Middle frontal gyrus (tissue), 1 donor: ENCODE data around the gene SPOPL.
"Not testable (repeated sequence)": the region's sequence is repeated elsewhere in the genome, so short reads cannot be mapped to it uniquely, and the experiment has no call there.

Experiments used
- DNase-seq: peaks from one replicate; pipeline ENCODE4 v3.0.0-alpha.2; 2015; ENCODE audit warnings: low spot score; ENCODE audit errors: extremely low spot score

Gene SPOPL

DNA sequence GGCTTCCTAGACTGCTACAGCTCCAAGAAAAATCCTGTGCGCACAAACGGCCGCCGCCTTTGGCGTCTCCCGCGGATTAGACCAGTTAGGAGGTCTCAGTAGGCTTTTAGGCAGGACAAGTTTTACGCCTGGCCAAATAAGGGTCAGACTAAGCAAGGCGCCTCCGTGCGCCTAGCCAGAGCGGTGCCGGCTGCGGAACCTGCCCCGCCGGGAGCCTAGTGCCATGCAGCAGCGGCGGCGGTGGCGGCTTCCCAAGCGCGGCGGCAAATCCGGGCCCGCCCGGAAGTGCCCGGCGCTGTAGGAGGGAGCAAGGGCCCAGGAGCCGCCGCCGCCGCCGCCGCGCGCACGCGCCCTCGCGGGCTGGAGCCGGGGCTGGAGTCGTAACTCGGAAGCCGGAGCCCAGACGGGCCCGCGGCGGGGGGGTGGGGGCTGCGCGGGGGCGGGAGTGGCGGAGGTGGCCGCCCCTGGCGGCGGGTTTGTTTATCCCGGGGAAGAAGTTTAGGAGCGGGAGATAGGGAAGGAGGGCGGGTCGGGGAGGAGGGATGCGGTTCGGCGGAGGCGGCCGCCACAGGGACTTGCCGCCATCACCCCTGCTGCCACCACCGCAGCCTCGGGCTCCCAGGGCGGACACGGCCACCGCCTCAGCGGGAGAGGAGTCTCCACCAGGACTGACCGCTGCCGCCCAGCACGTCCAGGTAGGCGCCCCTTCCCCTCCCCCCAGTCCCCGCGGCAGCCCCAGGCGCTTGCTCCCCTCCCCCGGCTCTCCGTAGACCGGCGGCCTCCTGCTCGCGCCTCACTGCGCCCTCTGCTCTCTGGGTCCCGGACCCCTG, at the start of gene SPOPL:
Gene SPOPL, plus strand, starts transcription at position 346 of the 830 bp plus-strand sequence. CDS start 48,447 bp downstream, outside the sequence.
- peak; percentile 85 for DNase-seq

DNA sequence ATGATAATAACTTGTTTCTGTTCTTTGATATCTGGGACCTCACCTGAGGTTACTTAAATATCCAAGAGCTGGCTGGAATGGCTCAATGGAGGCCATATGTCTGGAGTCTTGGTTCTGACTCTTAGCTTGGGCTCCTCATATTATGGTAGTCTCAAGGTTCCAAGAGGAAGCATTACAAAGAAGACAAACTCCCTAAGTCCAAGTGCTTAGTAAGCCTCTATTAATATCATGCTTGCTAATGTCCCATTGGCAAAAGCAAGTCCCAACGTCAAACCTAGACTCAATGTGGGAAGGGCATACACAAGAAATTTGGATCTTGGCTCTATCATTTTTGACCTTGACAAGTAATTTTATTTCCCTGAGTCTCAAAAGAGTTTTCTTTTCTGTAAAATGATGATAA, 49.2 kb upstream of the SPOPL start:
- DNase-seq, result no peak

DNA sequence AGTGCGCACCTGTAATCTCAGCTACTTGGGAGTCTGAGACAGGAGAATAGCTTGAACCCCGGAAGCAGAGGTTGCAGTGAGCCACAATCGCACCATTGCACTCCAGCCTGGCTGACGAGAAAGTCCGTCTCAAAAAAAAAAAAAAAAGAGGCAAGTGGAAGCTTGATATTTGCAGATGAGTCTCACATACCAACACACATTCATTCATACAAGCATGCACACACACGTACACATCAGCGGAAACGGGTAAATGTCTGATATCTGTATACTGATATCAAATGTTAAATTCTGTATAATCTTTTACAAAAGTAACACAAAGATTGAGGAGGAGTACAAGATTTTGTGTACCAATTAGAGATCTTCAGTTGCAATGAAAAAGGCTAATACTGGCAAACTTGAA, 47.8 kb upstream of the SPOPL start:
- DNase-seq, result no peak

DNA sequence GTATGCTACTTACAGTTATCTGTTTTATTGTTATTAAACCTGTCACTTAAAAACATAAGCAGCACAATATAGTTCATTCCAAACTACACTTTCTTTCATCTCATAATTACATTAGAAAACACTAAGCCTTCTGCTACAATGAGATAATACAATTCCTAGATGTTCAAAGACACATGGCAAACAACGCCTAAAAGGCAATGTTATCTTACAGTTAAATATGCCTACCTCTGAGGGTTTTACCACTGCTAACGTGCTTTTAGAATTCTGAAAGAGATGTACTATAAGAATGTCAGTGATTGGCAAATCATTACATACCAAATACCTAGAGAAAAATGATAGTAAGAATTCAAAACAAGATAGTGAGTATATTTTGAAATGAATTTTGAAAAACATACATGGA, 46.8 kb upstream of the SPOPL start:
- no peak for DNase-seq

DNA sequence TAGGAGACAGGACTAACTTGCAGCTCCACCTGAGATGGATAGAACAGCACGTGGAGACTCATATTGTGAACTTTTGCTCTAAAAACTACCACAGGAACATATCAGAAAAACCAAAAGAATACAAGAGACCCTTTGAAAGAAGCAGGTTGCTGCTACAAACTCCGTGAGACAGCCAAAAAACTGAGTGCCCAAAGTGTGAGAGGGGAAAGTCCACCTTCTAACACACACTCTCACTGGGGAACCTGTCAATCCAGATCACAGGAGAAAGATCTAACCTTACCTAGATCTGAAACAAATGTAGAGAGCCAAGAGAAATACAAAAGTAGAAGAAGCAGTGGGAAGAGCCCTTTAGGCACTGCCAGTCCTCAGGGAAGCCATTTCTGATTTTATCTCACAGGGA, 46.3 kb upstream of the SPOPL start:
- no peak for DNase-seq

DNA sequence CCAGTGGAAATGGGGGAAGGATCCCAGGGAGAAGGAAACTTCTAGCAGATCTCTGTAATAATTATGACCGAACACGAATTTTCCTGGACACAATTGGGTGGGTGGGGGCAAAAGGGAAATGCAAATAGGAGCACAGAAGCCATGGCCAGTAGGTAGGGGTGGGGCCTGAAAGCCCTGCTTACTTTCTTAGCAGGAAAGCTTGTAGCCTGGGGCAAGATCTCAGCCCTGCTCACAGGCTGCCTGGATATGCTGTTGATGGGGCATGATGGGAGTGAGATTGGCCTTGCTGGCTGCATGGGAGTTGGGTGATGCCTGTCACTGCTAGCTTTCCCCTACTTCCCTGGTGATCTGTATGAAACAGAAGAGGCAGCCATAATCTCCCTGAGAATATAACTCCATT, 45.9 kb upstream of the SPOPL start:
- DNase-seq, result no peak

DNA sequence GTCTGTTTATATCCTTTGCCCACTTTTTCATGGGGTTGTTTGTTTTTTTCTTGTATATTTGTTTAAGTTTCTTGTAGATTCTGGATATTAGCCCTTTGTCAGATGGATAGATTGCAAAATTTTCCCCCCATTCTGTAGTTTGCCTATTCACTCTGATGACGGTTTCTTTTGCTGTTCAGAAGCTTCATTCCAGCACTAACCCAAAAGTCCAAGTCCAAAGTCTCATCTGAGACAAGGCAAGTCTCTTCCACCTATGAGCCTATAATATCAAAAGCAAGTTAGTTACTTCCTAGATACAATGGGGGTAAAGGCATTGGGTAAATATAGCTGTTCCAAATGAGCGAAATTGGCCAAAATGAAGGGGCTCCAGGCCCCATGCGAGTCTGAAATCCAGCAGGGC, 38.9 kb upstream of the SPOPL start:
- not testable (repeated sequence) for DNase-seq

DNA sequence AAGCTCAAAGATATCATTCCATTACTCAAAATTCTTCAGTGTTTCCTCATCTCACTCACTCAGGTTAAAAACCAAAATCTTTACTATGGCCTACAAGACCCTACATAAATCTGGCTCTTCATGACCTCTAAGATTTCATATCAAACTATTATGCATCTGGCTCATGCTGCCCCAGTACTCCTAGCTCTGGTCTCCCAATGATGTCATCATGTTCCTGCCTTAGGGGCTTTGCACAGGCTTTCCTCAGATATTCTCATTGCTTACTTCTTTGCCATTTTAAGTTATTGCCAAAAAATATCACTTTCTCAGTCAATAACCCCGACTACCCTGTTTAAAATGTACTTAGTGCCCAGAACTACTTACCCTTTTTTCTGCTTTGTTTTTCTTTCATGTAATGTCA, 33.0 kb upstream of the SPOPL start:
- no peak for DNase-seq

DNA sequence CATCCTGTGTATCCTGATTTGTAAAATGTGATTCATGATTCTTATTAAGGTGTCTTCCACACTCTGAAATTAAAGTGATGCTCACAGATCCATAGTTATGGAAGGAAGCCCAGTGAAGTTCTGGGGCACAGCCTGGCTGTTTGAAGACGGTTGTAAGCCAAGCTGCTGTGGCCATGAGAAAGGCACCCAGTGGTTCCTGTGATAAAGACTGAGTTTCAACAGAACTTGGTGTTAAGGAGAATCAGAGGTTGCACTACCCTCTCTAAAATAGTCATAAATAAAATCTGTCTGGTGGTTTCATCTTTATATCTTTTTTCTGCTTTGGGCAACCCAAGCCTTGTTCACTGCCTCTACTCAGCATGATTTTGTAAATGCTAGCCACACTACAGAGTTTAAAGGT, 32.2 kb upstream of the SPOPL start:
- DNase-seq, result no peak

DNA sequence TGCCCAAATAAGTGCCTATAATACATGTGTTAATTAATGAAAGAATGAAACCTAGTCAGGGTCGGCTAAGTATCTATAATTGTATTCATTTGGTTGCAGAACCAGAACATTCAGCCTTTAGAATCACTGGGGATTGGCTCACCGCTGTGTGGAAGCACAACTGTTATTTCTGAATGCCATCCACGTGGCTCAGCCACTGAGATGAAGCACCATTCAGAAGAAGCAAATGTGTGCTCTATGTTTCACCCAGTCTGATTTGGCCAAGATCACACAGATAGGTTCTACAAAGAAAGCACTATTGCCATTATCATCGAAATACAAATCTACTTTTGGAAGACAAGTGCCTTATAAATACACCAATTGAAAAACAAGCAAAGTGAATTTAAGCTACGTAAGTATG, 30.6 kb upstream of the SPOPL start:
- no peak for DNase-seq

DNA sequence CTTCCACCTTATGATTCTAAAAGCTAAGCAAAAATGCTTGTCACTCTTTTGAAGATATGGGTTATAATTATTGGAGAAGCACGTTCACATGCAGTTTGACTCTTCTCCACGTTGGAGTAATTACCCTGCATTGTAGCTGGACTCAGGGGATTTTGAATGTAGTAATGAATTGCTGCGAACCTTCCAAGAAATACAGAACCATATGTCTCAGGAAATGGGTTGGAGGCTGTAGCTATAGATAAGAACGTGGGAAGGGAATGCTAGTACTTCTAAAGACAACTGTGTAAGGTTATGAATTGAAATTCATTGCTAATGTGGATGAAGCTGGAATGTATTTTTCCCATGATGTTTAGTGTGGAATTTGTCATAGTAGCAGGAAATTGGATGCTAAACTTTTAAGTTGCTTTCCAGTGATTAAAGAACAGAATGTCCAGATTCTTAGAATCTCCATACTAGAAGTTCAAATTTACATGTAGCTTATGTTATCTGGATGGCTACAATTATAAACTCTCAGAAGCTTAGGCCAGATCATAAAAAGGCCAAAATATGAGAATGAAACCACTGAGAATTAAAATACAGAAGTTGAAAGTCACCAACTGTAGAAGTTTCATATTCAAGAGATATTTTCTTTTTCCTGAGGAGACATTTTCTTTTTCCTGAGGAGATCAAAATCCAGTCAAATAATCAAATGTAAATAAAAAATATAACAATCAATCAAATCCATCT, 27.3 kb upstream of the SPOPL start:
- DNase-seq, result no peak

DNA sequence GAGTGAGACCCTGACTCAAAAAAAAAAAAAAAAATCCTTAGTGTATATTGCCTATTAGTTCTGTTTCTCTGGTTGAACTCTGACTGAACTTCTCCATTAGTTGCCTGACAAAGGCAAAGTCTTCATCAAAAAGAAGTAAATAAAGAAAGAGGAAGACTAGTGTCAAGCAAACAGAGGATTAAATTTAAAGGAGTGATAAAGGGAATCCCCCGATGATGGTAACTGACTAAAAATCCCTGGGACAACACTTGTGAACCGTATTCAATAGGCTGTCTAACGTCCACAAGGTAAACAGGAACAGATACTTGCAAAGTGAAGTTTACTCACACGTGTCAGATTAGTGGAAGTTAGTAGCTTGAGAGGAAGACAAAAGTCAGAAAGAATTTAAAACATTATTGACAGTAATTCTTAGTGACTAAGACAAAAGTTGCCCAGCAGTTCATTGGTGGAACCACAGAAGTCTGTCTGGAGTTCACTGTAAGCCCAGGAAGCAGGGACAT, 26.2 kb upstream of the SPOPL start:
- DNase-seq, result no peak

DNA sequence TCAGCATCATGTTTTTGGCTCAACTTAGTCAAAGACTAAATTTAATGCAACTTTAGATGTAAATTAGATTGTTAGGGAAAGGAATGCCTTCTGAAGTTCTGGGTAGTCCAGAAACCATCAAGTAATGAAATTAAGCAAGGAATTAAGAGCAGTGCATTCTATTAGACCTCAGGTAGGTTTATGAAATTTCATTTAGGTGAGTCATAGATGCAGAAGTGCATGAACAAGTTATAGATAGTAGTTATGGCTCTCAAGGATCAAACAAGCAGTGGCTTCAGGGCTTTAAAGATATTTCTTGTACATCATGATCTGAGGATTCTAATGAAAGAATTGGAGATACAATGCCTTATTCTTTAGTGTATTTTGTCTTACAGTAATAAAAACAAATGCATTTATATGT, 25.4 kb upstream of the SPOPL start:
- DNase-seq, result no peak

DNA sequence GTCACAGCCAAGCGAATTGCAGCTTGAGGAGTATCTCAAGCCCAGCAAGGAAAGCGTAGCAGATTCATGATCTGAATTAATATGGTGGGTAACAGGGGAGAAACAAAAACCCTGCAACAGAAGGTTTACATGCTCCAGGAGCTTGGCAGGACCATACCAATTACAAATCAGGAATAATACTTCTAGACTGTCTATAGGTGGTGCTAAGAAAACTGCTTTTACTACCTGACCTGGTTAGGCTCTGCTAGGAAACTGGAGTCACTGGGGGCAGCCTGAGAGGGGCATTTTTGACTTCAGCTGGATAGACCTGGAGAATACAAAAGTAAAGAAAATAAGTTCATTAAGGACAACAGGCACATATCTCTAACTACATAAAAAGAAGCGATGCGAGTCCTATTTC, 24.6 kb upstream of the SPOPL start:
- DNase-seq, result no peak

DNA sequence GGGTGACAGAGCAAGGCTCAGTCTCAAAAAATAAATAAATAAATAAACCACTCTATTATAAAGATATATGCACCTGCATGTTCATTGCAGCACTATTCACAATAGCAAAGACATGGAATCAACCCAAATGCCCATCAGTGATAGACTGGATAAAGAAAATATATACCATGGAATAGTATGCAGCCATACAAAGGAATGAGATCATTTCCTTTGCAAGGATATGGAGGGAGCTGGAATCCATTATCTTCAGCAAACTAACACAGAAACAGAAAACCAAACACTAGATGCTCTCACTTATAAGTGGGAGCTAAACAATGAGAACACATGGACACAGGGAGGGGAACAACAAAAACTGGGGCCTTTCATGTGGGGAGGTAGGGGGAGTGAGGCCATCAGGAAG, 18.8 kb upstream of the SPOPL start:
- not testable (repeated sequence) for DNase-seq

DNA sequence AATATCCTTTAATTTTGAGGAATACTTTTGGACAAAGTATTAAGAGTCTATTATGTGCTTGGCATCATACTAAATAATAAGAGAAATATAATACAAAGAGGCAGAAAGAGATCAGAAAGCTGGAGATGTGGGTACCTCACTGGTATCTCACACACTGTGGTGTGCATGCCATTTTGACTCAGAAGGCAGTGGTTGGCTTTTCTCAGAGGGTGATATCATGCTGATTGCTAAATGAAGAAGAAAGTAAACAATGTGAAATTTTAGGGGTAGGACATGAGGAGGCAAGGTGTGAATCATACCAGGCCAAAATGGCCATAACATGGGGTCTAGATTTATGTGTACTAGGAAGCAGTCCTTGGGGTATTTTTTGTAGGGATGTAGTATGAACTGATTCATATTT, 16.6 kb upstream of the SPOPL start:
- no peak for DNase-seq

DNA sequence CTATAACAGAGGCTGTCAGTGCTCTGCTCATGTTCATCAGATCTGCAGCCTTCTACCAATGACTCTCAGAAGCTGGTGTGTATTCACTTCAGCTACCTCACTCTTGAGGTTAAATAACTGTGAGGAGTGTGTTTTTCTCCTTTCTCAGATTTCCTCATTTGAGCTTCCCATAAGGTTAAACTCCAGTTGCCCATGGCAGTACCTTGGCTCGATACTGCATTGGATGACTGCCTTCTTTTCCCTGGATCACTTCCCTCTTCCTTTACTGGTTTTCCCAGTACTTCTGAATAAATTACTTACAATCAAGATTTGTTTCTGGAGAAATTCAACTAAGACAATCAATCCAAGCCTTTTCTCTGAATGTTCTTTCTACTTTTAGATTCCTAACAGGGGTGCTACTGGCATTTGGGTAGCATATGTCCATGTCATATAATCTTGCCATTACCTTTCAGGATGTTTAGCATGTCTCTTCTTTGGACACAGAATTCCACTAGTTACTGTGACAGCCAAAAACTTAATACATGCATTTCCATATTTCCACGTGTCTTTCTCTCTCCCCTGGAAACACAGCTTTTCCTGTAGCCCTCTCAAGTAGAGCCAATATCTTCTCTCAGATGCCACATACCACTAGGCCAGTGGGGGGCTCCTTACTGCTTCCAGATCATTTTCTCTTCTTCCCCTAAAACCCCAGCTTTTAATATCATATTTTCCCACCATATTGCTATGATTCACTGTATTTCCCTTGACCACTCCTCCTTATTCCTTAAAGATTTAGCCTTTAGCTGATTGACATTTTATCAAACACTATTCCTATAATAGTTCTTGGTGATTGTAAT, 15.0 kb upstream of the SPOPL start:
- DNase-seq, result no peak

DNA sequence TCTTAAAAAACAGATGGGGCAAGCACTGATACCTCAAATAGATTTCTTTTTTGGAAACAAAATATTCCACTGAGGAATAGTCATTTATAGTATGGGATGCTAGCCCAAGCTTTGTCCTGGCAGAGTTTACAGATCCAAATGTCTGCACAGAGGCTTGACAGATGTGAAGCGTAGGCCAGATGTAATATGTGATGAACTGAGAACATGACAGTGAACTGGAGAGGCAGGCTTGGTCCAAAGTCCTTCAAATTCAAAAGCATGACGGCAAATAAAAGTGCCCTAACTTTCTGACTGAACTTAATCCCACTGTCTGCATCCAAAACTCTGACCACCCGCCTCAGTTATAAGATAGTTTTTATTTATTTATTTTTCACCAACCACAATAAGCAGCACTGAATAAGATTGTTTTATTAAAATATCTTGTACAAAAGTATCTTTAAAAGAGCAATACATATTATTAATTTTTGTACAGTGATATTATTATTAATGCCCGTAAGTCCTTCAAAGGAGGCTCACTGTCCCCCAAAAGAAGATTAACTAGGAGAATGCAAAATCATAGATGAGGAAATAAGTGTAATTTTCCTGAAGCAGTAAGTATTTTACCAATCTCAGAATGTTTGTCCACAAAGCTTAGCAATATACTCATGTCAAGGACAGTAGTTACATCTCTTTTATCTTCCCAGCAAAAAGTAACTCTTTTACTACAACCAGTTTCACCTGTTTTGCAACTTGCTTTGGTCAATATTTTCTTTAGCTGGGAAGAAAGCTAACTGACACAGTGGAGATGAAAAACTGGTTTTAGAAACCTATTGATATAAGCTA, 10.7 kb upstream of the SPOPL start:
- DNase-seq, result no peak

DNA sequence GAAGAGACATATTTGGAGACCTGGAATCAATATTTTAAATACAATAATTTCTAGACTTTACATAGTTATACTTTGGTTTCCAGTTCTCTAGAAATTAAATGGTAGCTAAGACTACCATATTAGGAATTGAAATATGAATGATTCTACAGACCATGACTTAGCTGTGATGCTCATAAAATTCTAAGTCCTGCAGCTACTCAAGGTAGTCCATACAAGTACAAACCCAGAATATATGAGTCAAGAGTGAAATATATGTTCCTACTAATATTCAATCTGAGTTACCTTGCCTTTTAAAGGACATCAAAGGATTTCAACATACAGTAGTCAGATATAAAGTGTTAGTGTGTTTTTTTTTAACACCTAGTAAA, 10.1 kb upstream of the SPOPL start:
- DNase-seq, result no peak

DNA sequence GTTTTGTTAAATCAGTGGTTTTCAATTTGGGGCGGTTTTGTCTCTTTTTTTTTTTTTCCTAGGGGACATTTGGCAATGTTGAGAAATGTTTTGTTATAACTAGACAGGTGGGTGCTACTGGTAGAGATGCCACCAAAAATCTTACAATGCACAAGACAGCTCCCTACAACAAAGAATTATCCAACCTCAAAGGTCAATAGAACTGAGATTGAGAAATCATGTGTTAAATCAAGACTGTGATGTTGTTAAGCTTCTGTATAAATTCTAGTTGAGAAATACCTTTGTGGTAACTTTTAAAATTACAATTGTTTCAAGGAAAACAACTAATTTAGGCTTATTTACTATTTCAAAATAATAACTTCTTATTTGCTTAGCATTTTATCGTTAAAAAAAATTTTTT, 9.4 kb upstream of the SPOPL start:
- no peak for DNase-seq

DNA sequence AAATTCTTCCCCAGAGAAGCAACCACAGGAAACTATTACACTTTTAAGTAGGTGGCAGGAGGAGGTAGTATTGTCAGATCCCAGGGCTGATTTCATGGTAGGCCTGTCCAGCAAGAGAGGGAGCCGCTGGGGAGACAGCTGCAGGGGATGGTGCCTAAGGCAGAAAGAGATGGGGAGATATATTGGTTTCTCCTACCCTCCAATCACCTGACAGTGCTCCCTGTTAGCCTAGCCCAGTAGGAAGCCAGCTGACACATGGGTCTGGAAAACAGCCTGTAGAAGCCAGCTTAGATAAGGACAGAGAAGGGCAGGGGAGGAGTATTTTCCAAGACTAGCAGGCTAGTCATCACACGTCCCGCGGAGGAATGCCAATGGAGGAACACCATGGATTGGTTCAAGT, 8.2 kb upstream of the SPOPL start:
- no peak for DNase-seq
